T-helper 17 cell (primary cell): ENCODE measurements around the gene UBFD1. TPM values are rescaled to one million over a fixed set of nuclear protein-coding genes. Genes with fewer than 3 reads are reported as not detected.

Experiments
- ATAC-seq: fragments of 150-1000 bp; cut with Tn5 transposase; 2 replicates; pipeline ENCODE4 v1.10.0; 2021; ENCODE audit warnings: mild to moderate bottlenecking, moderate library complexity
- DNase-seq, 3 donors: peaks; one replicate each; pipeline versions ENCODE4 v3.0.0 to v3.0.0-alpha.2; 2020 to 2021
- H3K9me3 ChIP-seq: one replicate; pipeline ENCODE4 v1.7.0; 2013; ENCODE audit warnings: low read length, mild to moderate bottlenecking; ENCODE audit not compliant: control insufficient read depth, poor library complexity, severe bottlenecking
- H3K27ac Mint-ChIP-seq: one replicate; pipeline ENCODE4 v1.8.0; 2022; ENCODE audit warnings: mild to moderate bottlenecking, moderate library complexity, mixed read lengths
- H3K27me3 Mint-ChIP-seq: one replicate; pipeline ENCODE4 v1.8.0; 2022; ENCODE audit warnings: mixed read lengths
- H3K36me3 Mint-ChIP-seq: one replicate; pipeline ENCODE4 v1.8.0; 2022; ENCODE audit warnings: low read depth, mixed read lengths
- H3K4me1 Mint-ChIP-seq: one replicate; pipeline ENCODE4 v1.8.0; 2022; ENCODE audit warnings: mild to moderate bottlenecking, mixed read lengths
- H3K4me3 Mint-ChIP-seq: one replicate; pipeline ENCODE4 v1.8.0; 2022; ENCODE audit warnings: mild to moderate bottlenecking, moderate library complexity, mixed read lengths
- total RNA-seq, 4 donors: library from RNA in 2 of 4; stranded (reverse) in 2 of 4; gene quantifications; one replicate each; pipeline ENCODE4 v1.2.3 and lab custom pipeline; 2022 to 2026

Gene UBFD1
- total RNA-seq, 2 donors from 2014 or later, result 37.9 to 43.3 TPM

DNA sequence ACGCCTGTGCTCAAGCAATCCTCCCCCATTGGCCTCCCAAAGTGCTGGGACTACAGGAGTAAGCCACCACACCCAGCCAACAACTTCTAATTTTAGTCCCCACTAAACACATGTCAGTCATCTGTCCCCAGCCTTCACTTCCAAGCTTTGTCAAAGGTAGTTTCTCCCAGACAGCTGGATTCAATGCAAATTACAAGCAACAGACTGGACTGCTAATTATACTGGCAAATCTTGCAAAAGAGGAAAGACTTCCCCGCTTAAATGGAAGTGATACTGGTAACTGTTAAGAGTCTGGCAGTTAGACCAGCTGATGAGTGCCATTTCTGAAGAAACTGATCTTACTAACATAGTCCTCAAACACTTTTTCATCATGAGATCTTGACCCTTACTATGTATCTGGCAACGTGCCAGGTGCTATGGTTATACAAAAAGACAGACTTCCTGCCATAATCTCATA is 39.1 kb upstream of the UBFD1 start:
- Mint-ChIP-seq H3K4me3 (no peak overlapping the region), H3K27me3 (no peaks in the 10 kb centered on the region), H3K4me1 (peaks cover 24% of the 10 kb centered on the region), H3K36me3 (peaks cover 2% of the 10 kb centered on the region), H3K27ac (no peak overlapping the region)
- no peaks in the 10 kb centered on the region for H3K9me3 ChIP-seq
- DNase-seq (no peak), ATAC-seq (no peak)

- H3K27me3 Mint-ChIP-seq, result no peaks in the 10 kb centered on the region
- DNase-seq (no peak), ATAC-seq (no peak)
- peaks cover 26% of the 10 kb centered on the region for H3K4me1 Mint-ChIP-seq
- peaks cover 2% of the 10 kb centered on the region for H3K36me3 Mint-ChIP-seq
- H3K27ac Mint-ChIP-seq, result no peak overlapping the region
- no peaks in the 10 kb centered on the region for H3K9me3 ChIP-seq
- H3K4me3 Mint-ChIP-seq, result no peak overlapping the region
Measured at GRCh38 chr16:23519282-23519681, 38.2 kb upstream of the UBFD1 start.

DNA sequence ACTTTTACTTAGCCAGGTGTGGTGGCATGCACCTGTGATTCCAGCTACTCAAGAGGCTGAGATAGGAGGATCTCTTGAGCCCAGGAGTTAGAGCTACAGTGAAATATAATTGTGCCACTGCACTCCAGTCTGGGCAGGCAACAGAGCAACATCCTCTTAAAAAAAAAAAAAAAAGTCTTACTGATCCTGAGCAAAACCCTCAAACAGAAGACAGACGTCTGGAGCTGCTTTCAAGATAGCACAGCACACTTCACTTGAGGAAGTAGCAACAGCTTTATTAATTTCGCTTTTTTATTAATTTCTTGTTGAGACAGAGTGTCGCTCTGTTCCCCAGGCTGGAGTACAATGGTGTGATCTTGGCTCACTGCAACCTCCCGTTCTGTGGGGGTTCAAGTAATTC is 37.0 kb upstream of the UBFD1 start:
- H3K4me3 Mint-ChIP-seq, result no peak overlapping the region
- DNase-seq (no peak), ATAC-seq (no peak)
- H3K9me3 ChIP-seq, result no peaks in the 10 kb centered on the region
- no peak overlapping the region for H3K27ac Mint-ChIP-seq
- H3K36me3 Mint-ChIP-seq, result peaks cover 2% of the 10 kb centered on the region
- H3K27me3 Mint-ChIP-seq, result no peaks in the 10 kb centered on the region
- peaks cover 15% of the 10 kb centered on the region for H3K4me1 Mint-ChIP-seq

DNA sequence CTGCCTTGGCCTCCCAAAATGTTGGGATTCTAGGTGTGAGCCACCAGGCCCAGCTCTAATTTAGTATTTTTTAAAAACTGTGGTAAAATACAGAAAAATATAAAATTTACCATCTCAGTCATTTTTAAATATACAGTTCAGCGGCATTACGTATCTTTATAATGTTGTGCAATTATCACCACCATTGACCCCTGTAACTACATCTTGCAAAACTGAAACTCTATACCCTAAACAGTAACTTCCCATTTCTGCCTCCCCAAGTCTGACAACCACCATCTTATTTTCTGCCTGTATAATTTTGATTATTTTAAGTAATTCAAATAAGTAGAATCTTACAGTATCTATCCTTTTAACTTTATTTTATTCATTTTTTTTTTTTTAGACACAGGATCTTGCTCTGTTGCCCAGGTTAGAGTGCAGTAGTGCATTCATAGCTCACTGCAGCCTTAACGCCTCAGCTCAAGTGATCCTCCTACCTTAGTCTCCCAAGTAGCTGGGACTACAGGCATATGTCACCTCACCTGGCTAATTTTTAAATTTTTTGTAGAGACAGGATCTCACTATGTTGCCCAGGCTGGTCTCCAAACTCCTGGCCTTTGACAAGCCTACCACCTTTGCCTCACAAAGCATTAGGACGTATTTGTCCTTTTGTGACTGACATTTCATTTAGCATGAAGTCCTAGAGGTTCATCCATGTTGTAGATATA is 36.3 kb upstream of the UBFD1 start:
- ATAC-seq (no peak), DNase-seq (no peak)
- H3K4me1 Mint-ChIP-seq, result peaks cover 8% of the 10 kb centered on the region
- no peaks in the 10 kb centered on the region for H3K27me3 Mint-ChIP-seq
- H3K27ac Mint-ChIP-seq, result no peak overlapping the region
- no peaks in the 10 kb centered on the region for H3K9me3 ChIP-seq
- H3K36me3 Mint-ChIP-seq, result peaks cover 2% of the 10 kb centered on the region
- H3K4me3 Mint-ChIP-seq, result no peak overlapping the region

- Mint-ChIP-seq H3K27ac (no peak overlapping the region), H3K4me1 (peaks cover 3% of the 10 kb centered on the region), H3K4me3 (no peak overlapping the region), H3K27me3 (no peaks in the 10 kb centered on the region), H3K36me3 (peaks cover 2% of the 10 kb centered on the region)
- H3K9me3 ChIP-seq, result no peaks in the 10 kb centered on the region
- DNase-seq (no peak), ATAC-seq (no peak)
Measured at GRCh38 chr16:23521965-23522364, 35.6 kb upstream of the UBFD1 start.

DNA sequence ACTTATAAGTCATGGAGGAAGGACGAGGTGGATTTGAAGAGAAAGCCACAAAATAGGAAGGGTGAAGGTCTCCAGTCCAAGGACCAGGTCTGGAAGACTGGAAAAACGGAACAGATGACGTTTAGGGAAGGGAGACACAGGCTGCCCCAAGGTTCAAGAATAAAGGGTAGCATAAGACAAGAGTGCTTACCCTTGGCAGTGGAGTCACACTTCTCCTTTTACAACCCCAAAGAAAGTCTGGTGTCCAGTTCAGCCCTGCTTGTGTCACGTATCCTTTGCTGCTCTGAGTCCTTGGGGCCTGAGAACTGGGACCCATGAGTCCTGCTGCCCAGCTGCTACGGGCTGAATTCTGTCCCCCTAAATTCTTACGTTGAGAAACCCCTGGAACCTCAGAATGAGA is 34.2 kb upstream of the UBFD1 start:
- H3K27ac Mint-ChIP-seq, result no peak overlapping the region
- DNase-seq, result no peak
- ATAC-seq, result no peak
- peaks cover 2% of the 10 kb centered on the region for H3K36me3 Mint-ChIP-seq
- H3K4me1 Mint-ChIP-seq, result peaks cover 3% of the 10 kb centered on the region
- no peak overlapping the region for H3K4me3 Mint-ChIP-seq
- H3K9me3 ChIP-seq, result no peaks in the 10 kb centered on the region
- H3K27me3 Mint-ChIP-seq, result no peaks in the 10 kb centered on the region

DNA sequence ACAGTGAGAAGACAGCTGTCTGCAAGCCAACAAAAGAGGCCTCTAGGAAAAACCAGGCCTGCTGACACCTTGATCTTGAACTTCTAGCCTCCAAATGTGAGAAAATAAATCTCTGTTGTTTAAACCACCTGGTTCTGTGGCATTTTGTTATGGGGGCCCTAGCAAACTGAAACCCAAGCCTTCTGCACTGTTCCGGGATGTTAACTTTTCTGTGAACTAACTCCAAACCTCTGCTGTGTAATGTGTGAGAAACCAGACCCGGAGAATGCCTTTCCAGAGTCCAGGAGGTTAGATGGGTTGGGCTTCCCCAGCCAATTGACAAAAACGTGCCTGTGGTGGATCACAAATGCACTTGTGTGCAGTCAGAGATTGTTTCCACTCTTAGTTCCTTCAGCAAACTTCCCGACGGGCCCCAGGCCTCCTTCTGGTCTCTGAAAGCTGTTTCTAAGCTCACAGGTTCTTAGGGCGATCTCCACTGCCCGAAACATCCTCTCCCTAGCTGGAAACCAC is 33.6 kb upstream of the UBFD1 start:
- Mint-ChIP-seq H3K27me3 (no peaks in the 10 kb centered on the region), H3K27ac (no peak overlapping the region), H3K36me3 (peaks cover 2% of the 10 kb centered on the region), H3K4me1 (peaks cover 3% of the 10 kb centered on the region), H3K4me3 (no peak overlapping the region)
- H3K9me3 ChIP-seq, result no peaks in the 10 kb centered on the region
- DNase-seq (no peak), ATAC-seq (no peak)

DNA sequence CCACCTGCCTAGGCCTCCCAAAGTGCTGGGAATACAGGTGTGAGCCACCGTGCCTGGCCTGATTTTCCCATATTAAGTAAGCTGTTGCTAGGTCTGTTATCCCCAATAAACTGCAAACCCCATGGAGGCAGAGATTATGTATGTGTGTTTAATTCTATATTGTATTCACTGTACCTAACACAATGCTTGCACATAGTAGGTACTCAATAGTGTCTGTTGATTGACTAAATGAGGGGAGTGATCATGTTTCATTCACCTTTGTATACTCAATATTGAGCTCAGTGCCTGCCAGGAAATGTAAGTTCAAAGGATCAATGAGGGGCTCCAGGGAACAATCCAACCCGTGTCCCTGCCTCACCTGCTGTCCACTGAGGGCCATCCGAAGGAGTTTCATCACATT is 32.6 kb upstream of the UBFD1 start:
- H3K4me3 Mint-ChIP-seq, result no peak overlapping the region
- H3K4me1 Mint-ChIP-seq, result peaks cover 3% of the 10 kb centered on the region
- H3K27ac Mint-ChIP-seq, result no peak overlapping the region
- H3K36me3 Mint-ChIP-seq, result peaks cover 2% of the 10 kb centered on the region
- ATAC-seq (no peak), DNase-seq (no peak)
- no peaks in the 10 kb centered on the region for H3K27me3 Mint-ChIP-seq
- no peaks in the 10 kb centered on the region for H3K9me3 ChIP-seq

DNA sequence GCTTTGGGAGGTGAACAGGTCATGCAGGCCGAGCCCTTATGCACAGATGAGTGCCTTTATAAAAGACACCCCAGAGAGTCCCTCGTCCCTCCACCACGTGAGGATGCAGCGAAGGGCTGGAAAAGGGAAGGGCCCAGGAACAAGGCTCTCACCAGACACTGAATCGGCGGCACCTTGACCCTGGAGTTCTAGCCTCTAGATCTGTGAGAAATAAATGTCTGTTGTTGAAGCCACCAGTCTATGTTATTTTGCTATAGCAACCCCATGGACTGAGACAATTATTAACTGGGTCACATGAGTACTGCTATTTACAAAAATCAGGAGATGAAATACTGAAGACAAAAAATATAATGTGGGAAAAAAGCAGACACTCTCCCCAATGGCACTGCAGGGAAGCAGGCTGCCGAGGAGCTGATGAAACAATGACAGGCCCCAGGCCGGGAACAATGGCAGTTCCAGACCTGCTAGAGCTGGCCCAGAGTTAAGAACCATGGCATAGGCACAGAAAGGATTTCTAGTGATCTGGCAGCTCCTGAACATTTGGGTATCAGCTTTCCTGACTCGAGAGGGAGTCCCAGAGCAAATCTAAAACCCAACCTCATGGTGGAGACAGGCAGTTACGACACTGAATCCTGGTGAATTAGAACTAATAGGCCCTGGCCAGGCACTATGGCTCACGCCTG is 29.4 kb upstream of the UBFD1 start:
- DNase-seq (no peak), ATAC-seq (no peak)
- H3K27ac Mint-ChIP-seq, result no peak overlapping the region
- no peaks in the 10 kb centered on the region for H3K9me3 ChIP-seq
- no peaks in the 10 kb centered on the region for H3K36me3 Mint-ChIP-seq
- no peak overlapping the region for H3K4me3 Mint-ChIP-seq
- peaks cover 3% of the 10 kb centered on the region for H3K4me1 Mint-ChIP-seq
- no peaks in the 10 kb centered on the region for H3K27me3 Mint-ChIP-seq

GRCh38 chr16:23528644-23529310 is 28.8 kb upstream of the UBFD1 start:
- H3K4me3 Mint-ChIP-seq, result no peak overlapping the region
- H3K9me3 ChIP-seq, result no peaks in the 10 kb centered on the region
- no peaks in the 10 kb centered on the region for H3K27me3 Mint-ChIP-seq
- no peaks in the 10 kb centered on the region for H3K36me3 Mint-ChIP-seq
- DNase-seq, result no peak
- H3K4me1 Mint-ChIP-seq, result no peaks in the 10 kb centered on the region
- no peak for ATAC-seq
- H3K27ac Mint-ChIP-seq, result no peak overlapping the region

DNA sequence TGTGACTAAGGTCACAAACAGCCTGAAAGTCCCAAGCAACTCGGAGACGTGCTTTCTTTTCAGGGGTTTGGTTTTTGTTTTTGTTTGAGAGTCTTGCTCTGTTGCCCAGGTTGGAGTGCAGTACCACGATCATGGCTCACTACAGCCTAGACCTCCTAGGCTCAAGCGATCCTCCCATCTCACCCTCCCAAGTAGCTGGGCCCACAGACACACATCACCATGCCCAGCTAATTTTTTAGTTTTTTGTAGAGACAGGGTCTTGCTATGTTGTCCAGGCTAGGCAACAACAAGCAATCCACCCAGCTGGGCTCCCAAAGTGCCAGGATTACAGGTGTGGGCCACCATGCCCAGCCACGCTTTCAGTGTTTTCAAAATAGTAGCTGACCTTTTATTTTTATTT is 27.5 kb upstream of the UBFD1 start:
- no peak overlapping the region for H3K4me3 Mint-ChIP-seq
- H3K36me3 Mint-ChIP-seq, result no peaks in the 10 kb centered on the region
- H3K9me3 ChIP-seq, result no peaks in the 10 kb centered on the region
- no peaks in the 10 kb centered on the region for H3K27me3 Mint-ChIP-seq
- ATAC-seq (no peak), DNase-seq (no peak)
- no peaks in the 10 kb centered on the region for H3K4me1 Mint-ChIP-seq
- no peak overlapping the region for H3K27ac Mint-ChIP-seq

DNA sequence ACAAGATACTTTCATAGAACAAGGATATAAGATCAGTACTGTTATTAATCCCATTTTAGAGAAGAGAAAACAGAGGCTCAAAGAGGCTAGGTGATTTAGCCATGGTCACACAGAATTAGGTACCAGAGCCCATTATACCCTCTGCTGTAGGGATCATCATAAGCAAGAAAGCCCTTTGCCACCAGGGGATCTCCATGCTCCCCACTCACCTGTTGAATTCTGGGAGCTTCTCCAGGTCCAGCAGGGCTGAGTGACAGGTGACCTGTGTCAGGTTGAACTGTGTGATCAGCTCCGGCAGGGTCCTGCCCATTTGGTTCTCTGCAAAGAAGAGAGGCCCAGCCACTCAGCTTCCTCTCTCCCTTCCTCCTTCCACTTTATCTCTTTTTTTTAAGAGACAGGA is 25.1 kb upstream of the UBFD1 start:
- H3K36me3 Mint-ChIP-seq, result no peaks in the 10 kb centered on the region
- no peak for DNase-seq

More for the DNA sequence above, 25.1 kb upstream of the UBFD1 start:
- ATAC-seq, result no peak
- Mint-ChIP-seq H3K27me3 (no peaks in the 10 kb centered on the region), H3K4me3 (no peak overlapping the region), H3K4me1 (no peaks in the 10 kb centered on the region), H3K27ac (no peak overlapping the region)
- H3K9me3 ChIP-seq, result no peaks in the 10 kb centered on the region
